DOHH2 (cell line): Measurements from ENCODE around the gene TIPIN.
A peak's percentile ranks its signal among the peaks of the same experiment; 100 is the strongest.
"Not testable (repeated sequence)": the region's sequence is repeated elsewhere in the genome, so short reads cannot be mapped to it uniquely, and the experiment has no call there.

Experiments
- H3F3A ChIP-seq: fragments of 200-600 bp; sonication (generic), shearing (Covaris generic); 2 replicates; pipeline ENCODE4 v1.6.0; 2016; ENCODE audit warnings: antibody characterized with exemption, mild to moderate bottlenecking; ENCODE audit not compliant: control insufficient read depth, insufficient read depth
- H3K27ac ChIP-seq: fragments of 200-600 bp; sonication (generic); 2 replicates; pipeline ENCODE4 v1.5.1; 2014; ENCODE audit warnings: low read depth, mild to moderate bottlenecking, low read length, moderate library complexity
- H3K27me3 ChIP-seq: fragments of 200-600 bp; sonication (generic); 2 replicates; pipeline ENCODE4 v1.6.1; 2014; ENCODE audit warnings: mild to moderate bottlenecking, low read length, mixed read lengths; ENCODE audit not compliant: control insufficient read depth
- H3K36me3 ChIP-seq: fragments of 200-600 bp; sonication (generic); 2 replicates; pipeline ENCODE4 v1.6.1; 2014; ENCODE audit warnings: mild to moderate bottlenecking, low read length, moderate library complexity, mixed read lengths; ENCODE audit not compliant: control insufficient read depth
- H3K4me1 ChIP-seq: fragments of 200-600 bp; sonication (generic); 2 replicates; pipeline ENCODE4 v1.6.1; 2014; ENCODE audit warnings: mild to moderate bottlenecking, low read length, mixed read lengths; ENCODE audit not compliant: control insufficient read depth
- H3K4me2 ChIP-seq: fragments of 200-600 bp; sonication (generic); 2 replicates; pipeline ENCODE4 v1.6.0; 2014; ENCODE audit warnings: mild to moderate bottlenecking, low read length, moderate library complexity
- H3K4me3 ChIP-seq: fragments of 200-600 bp; sonication (generic); 2 replicates; pipeline ENCODE4 v1.5.1; 2014; ENCODE audit warnings: mild to moderate bottlenecking, low read length, mixed read lengths
- H3K79me2 ChIP-seq: fragments of 200-600 bp; sonication (generic); 2 replicates; pipeline ENCODE4 v1.6.1; 2014; ENCODE audit warnings: mild to moderate bottlenecking, low read length, mixed read lengths; ENCODE audit not compliant: control insufficient read depth
- H3K9me2 ChIP-seq: fragments of 200-600 bp; sonication (generic); replicated peaks from 2 replicates; pipeline ENCODE4 v1.6.1; 2014; ENCODE audit warnings: mild to moderate bottlenecking, low read length, mixed read lengths; ENCODE audit not compliant: control insufficient read depth
- H3K9me3 ChIP-seq: fragments of 200-600 bp; sonication (generic); 2 replicates; pipeline ENCODE4 v1.6.1; 2014; ENCODE audit warnings: antibody characterized with exemption, low read length, mixed read lengths; ENCODE audit not compliant: control insufficient read depth, insufficient read depth
- H4K20me1 ChIP-seq: fragments of 200-600 bp; sonication (generic); 2 replicates; pipeline ENCODE4 v1.6.0; 2014; ENCODE audit warnings: low read depth, mild to moderate bottlenecking, antibody characterized with exemption, low read length, moderate library complexity; ENCODE audit not compliant: control insufficient read depth, insufficient read depth
- EZH2phosphoT487 ChIP-seq: fragments of 200-600 bp; sonication (generic); IDR thresholded peaks from 2 replicates; pipeline ENCODE4 v1.6.1; 2017; ENCODE audit warnings: borderline replicate concordance, mild to moderate bottlenecking, antibody characterized with exemption, low read length, moderate library complexity, mixed read lengths
- TF ChIP-seq, protein P1 (sequence below): fragments of 200-600 bp; sonication (generic); IDR thresholded peaks from one replicate; pipeline ENCODE4 v1.5.1; 2014; ENCODE audit warnings: antibody characterized with exemption, mild to moderate bottlenecking, low read depth, low read length; ENCODE audit not compliant: poor library complexity, severe bottlenecking

The TIPIN gene

DNA sequence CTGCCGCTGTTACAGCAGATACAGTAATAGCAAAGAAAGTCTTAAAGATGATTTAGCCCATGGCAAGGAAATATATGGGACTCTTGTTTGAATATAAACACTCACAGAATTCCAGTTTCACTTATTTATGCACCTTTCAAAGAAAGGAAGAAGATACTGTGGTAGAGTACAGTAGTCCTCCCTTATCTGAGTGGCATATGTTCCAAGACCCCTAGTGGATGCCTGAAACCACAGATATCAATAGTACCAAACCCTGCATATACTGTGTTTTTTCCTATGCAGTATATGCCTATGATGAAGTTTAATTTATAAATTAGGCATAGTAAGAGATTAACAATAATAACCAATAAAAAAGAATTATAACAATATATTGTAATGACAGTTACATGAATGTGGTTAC, 38.4 kb upstream of the TIPIN start:
- no peaks in the 10 kb centered on the region for H3K9me3 ChIP-seq
- peaks cover 73% of the 10 kb centered on the region for H3K36me3 ChIP-seq
- H3K9me2 ChIP-seq = no peaks in the 10 kb centered on the region
- H4K20me1 ChIP-seq = peaks cover 35% of the 10 kb centered on the region
- H3K27me3 ChIP-seq = no peaks in the 10 kb centered on the region
- H3K4me1 ChIP-seq = peaks cover 76% of the 10 kb centered on the region
- TF ChIP-seq, protein P1, sequence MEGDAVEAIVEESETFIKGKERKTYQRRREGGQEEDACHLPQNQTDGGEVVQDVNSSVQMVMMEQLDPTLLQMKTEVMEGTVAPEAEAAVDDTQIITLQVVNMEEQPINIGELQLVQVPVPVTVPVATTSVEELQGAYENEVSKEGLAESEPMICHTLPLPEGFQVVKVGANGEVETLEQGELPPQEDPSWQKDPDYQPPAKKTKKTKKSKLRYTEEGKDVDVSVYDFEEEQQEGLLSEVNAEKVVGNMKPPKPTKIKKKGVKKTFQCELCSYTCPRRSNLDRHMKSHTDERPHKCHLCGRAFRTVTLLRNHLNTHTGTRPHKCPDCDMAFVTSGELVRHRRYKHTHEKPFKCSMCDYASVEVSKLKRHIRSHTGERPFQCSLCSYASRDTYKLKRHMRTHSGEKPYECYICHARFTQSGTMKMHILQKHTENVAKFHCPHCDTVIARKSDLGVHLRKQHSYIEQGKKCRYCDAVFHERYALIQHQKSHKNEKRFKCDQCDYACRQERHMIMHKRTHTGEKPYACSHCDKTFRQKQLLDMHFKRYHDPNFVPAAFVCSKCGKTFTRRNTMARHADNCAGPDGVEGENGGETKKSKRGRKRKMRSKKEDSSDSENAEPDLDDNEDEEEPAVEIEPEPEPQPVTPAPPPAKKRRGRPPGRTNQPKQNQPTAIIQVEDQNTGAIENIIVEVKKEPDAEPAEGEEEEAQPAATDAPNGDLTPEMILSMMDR = no peak
- no peak for TF ChIP-seq EZH2phosphoT487
- peaks cover 10% of the 10 kb centered on the region for H3F3A ChIP-seq
- peaks cover 97% of the 10 kb centered on the region for H3K79me2 ChIP-seq
- H3K27ac ChIP-seq = no peak overlapping the region
- no peak overlapping the region for H3K4me3 ChIP-seq
- H3K4me2 ChIP-seq = no peak overlapping the region

DNA sequence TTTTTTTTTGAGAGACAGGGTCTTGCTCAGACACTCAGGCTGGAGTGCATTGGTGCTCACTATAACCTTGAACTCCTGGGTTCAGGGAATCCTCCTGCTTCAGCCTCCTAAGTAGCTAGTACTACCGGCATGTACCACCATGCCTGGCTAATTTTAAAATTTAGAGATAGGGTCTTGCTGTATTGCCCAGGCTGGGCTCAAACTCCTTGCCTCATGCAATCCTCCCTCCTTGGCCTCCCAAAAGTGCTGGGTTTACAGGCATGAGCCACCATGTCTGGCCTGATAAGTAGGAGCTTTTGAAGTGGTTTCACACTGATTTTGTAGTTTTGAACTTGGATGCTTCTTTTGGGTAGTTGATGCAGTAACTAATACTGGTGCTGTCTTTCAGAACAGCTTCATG, 38.0 kb upstream of the TIPIN start:
- H3K9me2 ChIP-seq = no peaks in the 10 kb centered on the region
- no peak overlapping the region for H3K4me3 ChIP-seq
- H3F3A ChIP-seq = peaks cover 13% of the 10 kb centered on the region
- no peak overlapping the region for H3K27ac ChIP-seq
- H3K4me1 ChIP-seq = peaks cover 76% of the 10 kb centered on the region
- no peaks in the 10 kb centered on the region for H3K27me3 ChIP-seq
- peaks cover 77% of the 10 kb centered on the region for H3K36me3 ChIP-seq
- H3K9me3 ChIP-seq = no peaks in the 10 kb centered on the region
- TF ChIP-seq, protein P1 = no peak
- no peak for TF ChIP-seq EZH2phosphoT487
- H3K4me2 ChIP-seq = no peak overlapping the region
- H3K79me2 ChIP-seq = peaks cover 98% of the 10 kb centered on the region
- peaks cover 35% of the 10 kb centered on the region for H4K20me1 ChIP-seq

DNA sequence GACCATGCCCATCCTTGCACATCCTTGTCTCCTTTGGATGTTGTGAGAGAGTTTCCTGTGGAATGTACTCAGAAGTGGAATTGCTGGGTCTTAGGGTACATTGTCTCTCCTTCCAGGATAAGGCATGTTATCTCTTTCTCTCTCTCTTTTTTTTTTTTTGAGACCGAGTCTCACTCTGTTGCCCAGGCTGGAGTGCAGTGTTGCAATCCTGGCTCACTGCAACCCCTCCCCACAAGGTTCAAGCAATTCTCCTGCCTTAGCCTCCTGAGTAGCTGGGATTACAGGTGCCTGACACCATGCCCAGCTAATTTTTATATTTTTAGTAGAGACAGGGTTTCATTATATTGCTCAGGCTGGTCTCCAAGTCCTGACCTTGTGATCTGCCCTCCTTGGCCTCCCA, 36.6 kb upstream of the TIPIN start:
- Histone ChIP-seq H3K36me3 (peaks cover 80% of the 10 kb centered on the region), H3K4me1 (peaks cover 71% of the 10 kb centered on the region), H4K20me1 (peaks cover 35% of the 10 kb centered on the region)

DNA sequence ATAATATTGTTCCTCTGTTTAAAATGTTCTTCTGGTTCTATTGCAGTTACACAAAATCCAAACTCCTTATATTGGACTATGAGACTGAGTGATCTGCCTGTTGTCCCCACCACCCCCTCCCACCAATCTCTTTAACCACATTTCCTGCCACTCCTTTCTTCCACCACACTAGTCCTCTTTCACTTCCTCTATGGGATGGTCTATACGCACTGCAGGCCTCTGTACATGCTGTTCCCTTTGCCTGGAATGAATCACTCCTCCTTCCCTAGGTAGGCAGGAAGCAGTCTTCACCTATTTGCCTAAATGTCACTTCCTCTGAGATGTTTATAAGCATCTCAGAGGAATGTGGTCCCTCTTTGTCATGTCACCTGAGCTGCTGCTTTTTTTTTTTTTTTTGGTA, 34.2 kb upstream of the TIPIN start:
- Histone ChIP-seq H3K9me3 (no peaks in the 10 kb centered on the region), H3K27me3 (no peaks in the 10 kb centered on the region), H3K27ac (peak overlapping the region; percentile 87), H3K36me3 (peaks cover 75% of the 10 kb centered on the region), H3K79me2 (peaks cover 97% of the 10 kb centered on the region), H3K4me1 (peaks cover 69% of the 10 kb centered on the region), H3K4me2 (peak overlapping the region; percentile 71), H3K4me3 (peak overlapping the region; percentile 86), H4K20me1 (peaks cover 35% of the 10 kb centered on the region), H3K9me2 (no peaks in the 10 kb centered on the region), H3F3A (peaks cover 26% of the 10 kb centered on the region)
- TF ChIP-seq, protein P1 = no peak
- no peak for TF ChIP-seq EZH2phosphoT487

More for the DNA sequence above, 36.6 kb upstream of the TIPIN start:
- H3K9me2 ChIP-seq, H3K9me3 ChIP-seq, H3K4me3 ChIP-seq, H3K4me2 ChIP-seq, H3K27ac ChIP-seq, H3K27me3 ChIP-seq: not testable (repeated sequence)
- Histone ChIP-seq H3F3A (peaks cover 25% of the 10 kb centered on the region), H3K79me2 (peaks cover 98% of the 10 kb centered on the region)
